ENCODE data around the gene RINT1. TPM values are rescaled to one million over a fixed set of nuclear protein-coding genes. Genes with fewer than 3 reads are reported as not detected.

The RINT1 gene
- total RNA-seq, 1 donor from 2014 or later: 11.9 TPM

DNA sequence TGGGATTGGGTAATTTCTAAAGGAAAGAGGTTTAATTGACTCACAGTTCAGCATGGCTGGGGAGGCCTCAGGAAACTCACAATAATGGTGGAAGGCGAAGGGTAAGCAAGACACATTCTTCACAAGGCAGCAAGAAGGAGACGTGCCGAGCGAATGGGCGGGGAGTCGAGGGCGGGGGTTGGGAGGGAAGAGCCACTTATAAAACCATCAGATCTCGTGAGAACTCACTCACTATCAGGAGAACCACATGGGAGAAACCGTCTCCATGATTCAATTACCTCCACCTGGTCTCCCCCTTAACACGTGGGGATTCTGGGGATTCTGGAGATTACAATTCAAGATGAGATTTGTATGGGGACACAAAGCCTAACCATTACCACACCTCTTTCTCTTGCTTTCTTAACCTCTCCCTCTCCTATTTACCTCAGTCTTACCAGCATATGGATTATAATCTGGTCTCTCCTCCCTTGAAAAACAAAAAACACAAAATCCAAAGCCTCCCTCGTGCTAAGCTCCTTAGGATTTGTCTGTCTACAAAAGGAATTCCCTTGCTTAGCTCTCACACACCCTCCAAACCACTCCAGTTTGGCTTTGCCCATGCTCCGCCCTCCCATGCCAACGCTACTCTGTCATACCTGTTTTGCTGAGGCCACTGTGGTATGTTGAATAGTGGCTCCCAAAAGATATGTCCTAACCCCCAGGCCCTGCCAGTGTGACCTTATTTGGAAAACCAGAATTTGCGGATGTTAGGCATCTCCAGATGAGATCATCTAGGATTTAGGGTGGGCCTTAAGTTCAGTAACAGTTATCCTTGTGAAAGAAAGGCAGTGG lies 68.9 kb downstream of the RINT1 start:
- DNase-seq: no peak

DNA sequence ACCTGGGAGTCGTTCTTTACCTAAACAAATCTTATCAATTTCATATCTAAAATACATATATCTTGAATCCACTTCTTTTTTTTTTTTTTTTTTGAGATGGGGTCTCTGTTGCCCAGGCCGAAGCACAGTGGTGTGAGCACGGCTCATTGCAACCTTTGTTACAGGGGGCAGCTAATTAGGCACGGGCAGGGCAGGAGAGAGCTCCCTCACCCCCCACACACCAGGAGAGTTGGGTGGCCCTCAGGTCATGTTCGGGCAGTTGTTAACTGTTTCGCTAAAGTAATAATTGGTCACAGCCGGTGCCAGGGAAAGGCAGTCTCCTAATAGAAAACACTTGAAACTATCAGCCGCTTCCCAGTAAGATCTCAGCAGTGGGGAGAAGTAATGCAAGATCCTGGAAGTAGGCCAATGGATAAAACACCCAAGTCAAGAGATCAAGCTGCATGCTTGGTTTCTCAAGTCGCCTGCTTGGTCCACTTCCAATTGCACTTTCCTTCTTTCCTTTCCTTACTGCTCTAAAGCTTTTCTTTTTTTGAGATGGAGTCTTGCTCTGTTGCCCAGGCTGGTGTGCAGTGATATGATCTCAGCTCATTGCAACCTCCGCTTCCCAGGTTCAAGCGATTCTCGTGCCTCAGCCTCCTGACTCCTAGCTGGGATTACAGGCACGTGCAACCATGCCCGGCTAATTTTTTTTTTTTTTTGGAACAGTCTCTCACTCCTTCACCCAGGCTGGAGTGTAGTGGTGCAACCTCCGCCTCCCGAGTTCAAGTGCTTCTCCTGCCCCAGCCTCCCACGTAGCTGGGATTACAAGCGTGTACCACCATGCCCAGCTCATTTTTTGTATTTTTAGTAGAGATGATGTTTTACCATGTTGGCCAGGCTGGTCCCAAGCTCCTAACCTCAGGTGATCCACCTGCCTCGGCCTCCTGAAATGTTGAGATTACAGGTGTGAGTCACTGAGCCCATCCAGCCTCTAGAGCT lies 70.6 kb downstream of the RINT1 start:
- no peak for DNase-seq

DNA sequence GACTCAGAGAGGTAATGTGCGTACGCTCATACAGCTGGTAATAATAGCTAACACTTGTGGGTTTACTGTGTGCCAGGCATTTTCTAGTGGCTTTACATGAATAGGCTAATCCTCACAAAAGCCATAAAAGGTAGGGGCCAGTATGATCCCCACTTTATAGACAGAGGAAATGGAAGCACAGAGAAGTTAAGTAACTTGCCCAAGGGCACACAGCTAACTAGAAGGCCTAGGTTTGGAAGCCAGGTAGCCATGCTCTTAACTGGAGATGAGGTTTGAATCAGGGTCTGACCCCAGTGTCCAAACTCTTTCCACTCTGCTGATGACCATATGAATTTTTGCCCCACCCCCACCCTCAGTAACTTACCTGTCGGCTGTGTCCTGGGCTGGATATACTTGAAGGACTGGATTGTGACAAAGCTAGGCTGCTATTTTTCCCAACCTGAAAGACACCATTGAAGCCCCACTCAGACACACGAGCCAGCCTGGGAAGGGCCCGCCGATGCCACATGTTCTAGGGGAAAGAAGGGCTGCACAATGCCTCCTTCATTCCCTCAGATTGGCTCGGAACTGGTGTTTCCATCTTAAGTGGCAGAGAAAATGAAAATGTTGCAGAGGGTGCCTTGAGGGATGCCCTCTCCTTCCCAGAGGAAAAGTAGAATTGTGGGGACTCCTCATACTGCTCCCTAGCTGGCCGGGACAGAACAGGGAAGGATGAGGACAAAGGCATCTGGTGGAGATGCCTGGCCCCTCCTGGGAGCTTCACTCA lies 78.3 kb downstream of the RINT1 start:
- DNase-seq: no peak

DNA sequence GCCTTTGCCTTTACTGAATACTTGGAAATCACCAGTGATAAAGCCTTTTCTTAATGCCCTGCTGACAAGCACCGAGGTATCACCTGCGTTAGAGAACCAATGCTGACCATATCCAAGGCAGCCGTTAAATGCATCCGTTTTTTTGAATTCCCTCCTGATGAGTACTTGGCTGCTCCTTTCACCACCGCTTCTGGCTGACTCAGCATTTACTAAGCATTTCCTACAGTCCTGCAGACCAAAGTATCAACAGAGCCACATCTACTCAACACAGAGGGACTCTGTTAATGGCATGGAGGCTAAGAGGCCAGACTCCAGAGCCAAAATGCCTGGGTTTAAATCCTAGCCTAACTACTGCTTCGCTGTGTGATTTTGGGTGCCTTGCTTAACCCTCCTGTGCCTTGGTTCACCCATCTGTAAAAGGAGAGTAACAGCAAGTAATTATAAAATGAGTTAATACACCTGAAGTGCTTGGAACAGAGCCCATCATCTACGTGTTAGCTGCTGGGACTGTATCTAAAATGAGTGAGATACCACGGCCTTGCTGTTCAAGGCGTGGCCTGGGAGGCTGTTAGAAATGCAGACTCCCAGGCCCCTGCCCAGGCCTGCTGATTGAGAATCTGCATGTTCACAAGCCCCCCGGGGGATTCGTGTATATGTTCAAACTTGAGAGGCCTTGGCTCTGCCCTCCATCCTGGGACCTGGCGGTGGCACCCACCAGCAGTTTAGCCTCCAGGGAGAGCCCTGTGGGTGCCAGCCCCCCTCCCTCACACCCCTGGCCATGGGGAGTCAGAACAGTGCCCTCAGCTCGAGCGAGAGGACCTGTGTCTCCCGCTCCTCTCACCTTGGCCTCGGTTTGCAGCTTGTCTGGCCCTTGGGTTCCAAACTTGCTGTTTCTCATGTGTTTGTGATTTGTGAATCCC lies 80.1 kb downstream of the RINT1 start:
- no peak for DNase-seq

DNA sequence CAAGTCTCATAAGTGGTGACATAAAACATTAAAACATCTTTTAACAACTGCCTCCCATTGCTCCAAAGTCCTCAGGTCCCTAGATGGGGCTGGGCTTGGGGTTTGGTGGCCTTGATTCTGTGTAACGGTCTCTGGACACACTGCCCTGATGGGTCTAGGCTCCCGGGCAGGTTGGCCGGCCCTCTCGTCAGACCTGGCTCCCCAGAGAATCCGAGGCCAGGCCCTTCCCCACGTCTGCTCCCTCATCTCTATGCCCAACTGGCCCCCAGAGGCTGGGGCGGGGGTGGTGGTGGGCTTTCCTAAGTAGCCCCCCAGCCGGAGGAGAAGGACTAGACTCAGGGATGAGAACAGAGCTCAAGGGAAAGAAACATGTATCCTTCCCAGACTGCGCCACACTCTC lies 80.8 kb downstream of the RINT1 start:
- DNase-seq: no peak

DNA sequence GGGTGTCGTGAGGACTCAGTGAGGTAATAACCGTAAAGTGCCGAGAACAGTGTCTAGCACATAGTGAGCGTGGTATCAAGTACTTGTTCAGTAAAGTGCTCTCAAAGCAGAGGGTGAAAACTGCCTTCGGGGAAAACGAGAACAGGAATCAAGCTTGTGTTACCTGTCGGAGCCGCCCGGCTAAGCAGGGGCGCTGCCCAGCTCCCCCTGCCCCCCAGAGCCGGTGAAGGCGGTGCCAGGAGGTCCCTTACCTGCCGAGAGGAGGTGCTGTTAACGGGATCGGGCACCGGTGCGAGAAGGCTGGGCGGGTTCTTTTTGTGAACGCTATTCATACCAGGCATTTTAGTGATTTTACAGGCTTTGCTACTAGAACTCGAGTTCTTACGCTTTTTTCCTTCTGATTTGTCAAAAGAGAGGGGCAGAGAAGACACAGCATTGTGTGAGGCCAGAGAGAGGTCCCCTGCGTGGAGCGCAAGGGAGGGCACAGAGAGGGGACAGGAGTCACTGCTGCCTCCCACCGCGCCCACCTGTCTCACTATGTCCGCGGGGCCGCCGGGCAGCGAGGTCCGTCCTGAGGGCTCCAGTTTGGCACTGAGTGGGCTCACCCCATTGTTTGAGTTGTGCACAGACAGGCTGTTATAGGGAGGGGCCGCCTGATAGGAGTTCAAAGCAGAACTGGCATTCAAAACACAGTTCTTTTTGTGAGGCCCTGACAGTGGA lies 81.8 kb downstream of the RINT1 start:
- no peak for DNase-seq

DNA sequence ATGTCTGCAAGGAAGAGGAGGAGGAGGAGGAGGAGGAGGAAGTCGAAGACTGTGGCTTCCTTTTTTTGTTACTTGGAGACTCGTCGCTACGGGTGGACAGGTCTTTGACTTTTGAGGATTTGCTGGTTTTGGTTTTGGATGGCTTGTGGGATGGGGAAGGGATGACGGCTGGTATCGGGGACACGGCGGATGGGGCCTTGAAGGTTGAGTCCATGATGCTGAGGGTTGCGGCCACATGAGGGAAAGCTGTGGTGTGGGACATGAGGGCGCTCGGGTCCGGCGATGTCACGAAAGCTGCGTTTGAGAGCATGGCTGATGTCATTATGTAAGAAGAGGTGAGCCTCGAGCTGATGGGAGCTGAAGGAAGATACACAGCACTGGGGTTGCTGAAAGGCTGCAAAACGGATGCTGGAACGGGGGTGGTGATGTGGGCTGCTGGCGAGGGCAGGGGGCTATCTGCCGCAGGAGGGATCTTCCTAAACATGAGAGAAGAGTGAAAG lies 82.4 kb downstream of the RINT1 start:
- no peak for DNase-seq

Other genes starting within 250 kb of the RINT1 start
- gene SRPK2, start 143.3 kb upstream of the RINT1 start, total RNA-seq: 59.2 and 97.9 TPM in 2 replicates
- gene PUS7, start 9.9 kb upstream of the RINT1 start, total RNA-seq: 35.1 and 36.3 TPM in 2 replicates
- not detected in 2 replicates for gene EFCAB10, start 49.3 kb downstream of the RINT1 start, total RNA-seq

Data from dermis blood vessel endothelial cell (primary cell).